GM15510 (cell line): ENCODE measurements around the gene ASTN2.

Experiments
- POLR2A ChIP-seq: IDR thresholded peaks from 3 replicates; pipeline ENCODE4 v1.6.1; 2011; ENCODE audit warnings: borderline replicate concordance; ENCODE audit not compliant: insufficient read length; ENCODE audit errors: extremely low read depth

ASTN2 gene

GRCh38 chr9:116837018-116837989 lies 577.6 kb downstream of the ASTN2 start:
- TF ChIP-seq POLR2A: no peak

- no peak for TF ChIP-seq POLR2A
These were observed 593.1 kb downstream of the ASTN2 start for GRCh38 chr9:116821633-116822229.

- TF ChIP-seq POLR2A: no peak
These were observed 595.7 kb downstream of the ASTN2 start for GRCh38 chr9:116819116-116819515.

GRCh38 chr9:116817762-116818161 lies 597.1 kb downstream of the ASTN2 start:
- no peak for TF ChIP-seq POLR2A

GRCh38 chr9:116816484-116816883 lies 598.4 kb downstream of the ASTN2 start:
- TF ChIP-seq POLR2A: no peak

- no peak for TF ChIP-seq POLR2A
These were observed 599.0 kb downstream of the ASTN2 start for GRCh38 chr9:116815835-116816234.

GRCh38 chr9:116813031-116813300 lies 601.9 kb downstream of the ASTN2 start:
- TF ChIP-seq POLR2A: no peak

- no peak for TF ChIP-seq POLR2A
These were observed 602.4 kb downstream of the ASTN2 start for GRCh38 chr9:116812231-116813030.

- TF ChIP-seq POLR2A: no peak
These were observed 605.2 kb downstream of the ASTN2 start for GRCh38 chr9:116809656-116810055.

GRCh38 chr9:116806075-116806474 lies 608.8 kb downstream of the ASTN2 start:
- no peak for TF ChIP-seq POLR2A

GRCh38 chr9:116800885-116801284 lies 614.0 kb downstream of the ASTN2 start:
- no peak for TF ChIP-seq POLR2A

GRCh38 chr9:116800074-116800473 lies 614.8 kb downstream of the ASTN2 start:
- no peak for TF ChIP-seq POLR2A

- TF ChIP-seq POLR2A: no peak
These were observed 616.3 kb downstream of the ASTN2 start for GRCh38 chr9:116798521-116798920.

- TF ChIP-seq POLR2A: no peak
These were observed 617.6 kb downstream of the ASTN2 start for GRCh38 chr9:116797276-116797675.

GRCh38 chr9:116796669-116797068 lies 618.2 kb downstream of the ASTN2 start:
- TF ChIP-seq POLR2A: no peak
